NOMO-1 (cell line): ENCODE data around the gene LMO7.
"Not testable (repeated sequence)": the region's sequence is repeated elsewhere in the genome, so short reads cannot be mapped to it uniquely, and the experiment has no call there.

ENCODE experiments used
- DNase-seq, 2 experiments: peaks; one replicate each; lab custom pipeline; 2025; ENCODE audit not compliant: unreplicated experiment in 2 of 2; lab: John Stamatoyannopoulos, UW

LMO7 gene

DNA sequence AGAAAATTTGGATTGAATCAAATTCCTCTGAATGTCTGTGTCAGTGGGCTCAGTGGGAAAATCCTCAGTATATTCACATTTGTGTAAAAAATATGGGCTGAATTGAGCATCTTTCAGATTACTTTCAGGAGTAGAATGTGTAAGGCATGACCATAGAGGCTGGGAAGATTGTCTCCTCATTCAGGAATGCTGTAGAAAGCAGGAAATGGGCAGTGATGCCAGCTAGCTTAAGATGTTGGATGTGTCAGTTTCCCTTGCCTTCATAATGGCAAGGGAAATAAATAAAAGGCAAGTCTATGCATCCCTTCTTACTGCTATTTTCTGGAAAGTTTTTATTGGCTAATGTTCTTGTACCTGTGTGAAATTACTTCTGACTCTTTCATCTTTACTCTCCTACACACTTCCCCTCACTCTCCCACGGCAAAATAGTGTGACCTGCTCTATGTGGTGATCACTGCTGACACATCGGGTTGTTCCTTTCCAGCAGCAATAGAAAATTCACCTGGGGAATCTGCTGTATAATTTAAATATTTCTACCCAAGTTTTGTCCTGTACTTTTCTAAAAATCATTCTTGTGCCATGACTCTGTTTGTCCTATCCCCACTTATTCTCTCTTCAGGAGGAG lies 103.2 kb downstream of the LMO7 start:
- DNase-seq, result no peak

DNA sequence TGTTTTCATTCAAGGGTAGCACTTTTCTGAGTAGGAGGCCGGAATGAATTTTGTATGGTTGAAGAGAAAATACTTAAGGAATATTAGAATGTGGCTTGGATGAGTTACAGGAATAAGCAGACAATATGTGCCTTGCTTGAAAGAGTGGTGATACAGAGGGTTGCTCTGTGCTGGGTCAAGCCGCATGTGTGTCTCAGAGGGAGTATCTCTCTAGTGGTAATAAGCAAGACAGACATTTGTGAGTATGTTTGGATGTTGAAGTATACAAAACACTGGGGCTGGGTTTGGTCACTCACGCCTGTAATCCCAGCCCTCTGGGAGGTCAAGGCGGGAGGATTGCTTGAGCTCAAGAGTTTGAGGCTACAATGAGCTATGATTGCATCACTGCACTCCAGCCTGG lies 103.9 kb downstream of the LMO7 start:
- DNase-seq, result no peak

DNA sequence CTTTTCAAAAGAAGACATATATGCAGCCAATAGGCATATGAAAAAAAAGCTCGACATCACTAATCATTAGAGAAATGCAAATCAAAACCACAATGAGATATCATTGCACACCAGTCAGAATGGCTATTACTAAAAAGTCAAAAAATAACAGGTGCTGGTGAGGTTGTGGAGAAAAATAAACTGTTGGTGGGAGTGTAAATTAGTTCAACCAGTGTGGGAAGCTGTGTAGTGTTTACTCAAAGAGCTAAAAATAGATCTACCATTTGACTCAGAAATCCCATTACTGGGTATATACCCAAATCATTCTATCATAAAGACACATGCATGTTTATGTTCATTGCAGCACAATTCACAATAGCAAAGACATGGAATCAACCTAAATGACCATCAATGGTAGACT lies 106.9 kb downstream of the LMO7 start:
- not testable (repeated sequence) for DNase-seq

DNA sequence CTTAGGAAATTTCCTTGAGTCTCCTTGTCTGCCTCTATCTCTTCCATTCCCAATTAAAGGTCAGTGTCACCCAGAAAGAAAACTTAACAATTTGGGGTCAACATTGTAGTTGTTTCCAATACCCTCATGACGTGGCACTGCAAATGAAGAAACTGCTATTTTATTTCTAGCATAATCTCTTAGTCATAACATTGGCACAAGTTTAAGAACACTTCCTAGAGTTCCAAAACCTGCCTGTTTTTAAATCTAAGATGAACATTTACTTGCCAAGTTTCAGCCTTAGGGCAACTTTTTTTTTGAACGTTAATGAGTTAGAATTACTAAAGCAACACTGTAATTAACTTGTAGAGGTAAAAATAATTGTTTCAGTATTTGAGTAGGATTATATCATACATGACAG lies 108.0 kb downstream of the LMO7 start:
- no peak for DNase-seq

DNA sequence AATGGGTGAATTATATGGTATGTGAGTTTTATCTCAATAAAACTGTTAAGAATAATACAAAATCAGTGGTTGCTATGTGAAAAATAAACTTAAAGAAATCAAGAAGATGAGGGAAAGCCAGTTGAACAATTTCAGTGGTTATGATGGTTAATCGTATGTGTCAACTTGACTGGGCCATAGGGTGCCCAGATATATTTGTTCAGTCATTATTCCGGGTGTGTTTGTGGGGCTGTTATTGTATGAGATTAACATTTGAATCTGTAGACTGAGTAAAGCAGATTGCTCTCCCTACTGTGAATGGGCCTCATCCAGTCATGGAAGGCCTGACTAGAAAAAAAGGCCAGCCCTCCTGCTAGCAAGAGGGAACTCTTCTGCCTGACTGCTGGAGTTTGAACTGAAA lies 109.3 kb downstream of the LMO7 start:
- DNase-seq, result no peak

DNA sequence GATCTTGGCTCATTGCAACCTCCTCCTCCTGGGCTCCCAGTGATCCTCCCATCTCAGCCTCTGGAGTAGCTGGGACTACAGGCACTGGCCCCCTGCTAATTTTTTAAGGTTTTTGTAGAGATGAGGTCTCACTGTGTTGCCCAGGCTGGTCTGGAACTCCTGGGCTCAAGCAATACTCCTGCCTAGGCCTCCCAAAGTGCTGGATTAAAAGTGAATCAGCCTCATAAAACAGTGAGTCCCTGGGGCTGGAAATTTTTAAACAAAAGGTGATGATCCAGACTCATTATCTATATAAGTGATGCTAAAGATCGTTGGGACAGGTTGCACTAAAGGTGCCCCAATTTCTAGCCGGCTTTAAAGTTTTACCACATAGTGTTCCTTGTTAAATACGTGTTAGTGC lies 112.7 kb downstream of the LMO7 start:
- no peak for DNase-seq

DNA sequence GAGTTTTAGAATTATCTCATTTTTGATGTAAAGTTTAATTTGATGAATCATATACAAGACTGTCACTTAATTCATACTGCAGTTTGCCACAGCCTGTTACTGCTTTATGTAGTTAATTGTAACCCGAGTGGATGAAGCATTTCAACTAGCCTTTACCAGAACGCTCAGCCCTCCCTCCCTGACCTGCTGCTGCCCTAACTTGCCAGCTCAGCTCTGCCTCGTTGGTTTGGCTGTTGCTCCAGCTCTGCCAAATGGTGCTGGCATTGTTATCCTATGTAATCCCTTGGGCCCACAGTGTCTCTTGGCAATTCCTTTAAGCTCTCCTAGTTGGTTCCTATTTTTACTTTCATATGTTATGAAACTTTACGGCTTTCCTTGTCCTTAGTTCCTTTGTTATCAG lies 113.3 kb downstream of the LMO7 start:
- DNase-seq, result no peak

DNA sequence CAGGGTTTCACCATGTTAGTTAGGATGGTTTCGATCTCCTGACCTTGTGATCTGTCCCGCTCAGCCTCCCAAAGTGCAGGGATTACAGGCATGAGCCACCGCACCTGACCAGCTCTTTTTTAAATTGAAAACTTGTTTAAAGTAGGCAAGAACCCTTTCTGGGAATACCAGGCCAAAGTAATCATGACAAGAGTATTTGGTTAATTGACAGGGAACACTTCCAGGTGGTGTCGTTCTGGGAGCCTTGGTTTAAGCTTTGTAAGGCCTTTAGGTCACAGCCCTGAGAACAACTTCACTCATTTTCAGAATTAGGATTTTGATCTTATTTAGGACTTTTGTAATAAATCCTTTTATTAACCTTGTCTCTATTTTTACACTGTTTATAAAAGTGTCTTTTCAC lies 115.2 kb downstream of the LMO7 start:
- no peak for DNase-seq

DNA sequence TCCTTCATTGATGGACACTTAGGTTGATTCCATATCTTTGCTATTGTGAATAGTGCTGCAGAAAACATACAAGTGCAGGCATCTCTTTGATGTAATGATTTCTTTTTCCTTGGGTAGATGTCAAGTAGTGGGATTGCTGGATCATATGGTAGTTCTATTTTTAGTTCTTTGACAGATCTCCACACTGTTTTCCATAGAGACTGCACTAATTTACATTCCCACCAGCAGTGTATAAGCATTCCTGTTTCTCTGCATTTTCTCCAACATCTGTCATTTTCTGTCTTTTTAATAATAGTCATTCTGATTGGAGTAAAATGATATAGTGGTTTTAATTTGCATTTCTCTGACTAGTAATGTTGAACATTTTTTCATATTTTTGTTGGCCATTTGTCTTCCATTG lies 116.7 kb downstream of the LMO7 start:
- DNase-seq, result no peak

DNA sequence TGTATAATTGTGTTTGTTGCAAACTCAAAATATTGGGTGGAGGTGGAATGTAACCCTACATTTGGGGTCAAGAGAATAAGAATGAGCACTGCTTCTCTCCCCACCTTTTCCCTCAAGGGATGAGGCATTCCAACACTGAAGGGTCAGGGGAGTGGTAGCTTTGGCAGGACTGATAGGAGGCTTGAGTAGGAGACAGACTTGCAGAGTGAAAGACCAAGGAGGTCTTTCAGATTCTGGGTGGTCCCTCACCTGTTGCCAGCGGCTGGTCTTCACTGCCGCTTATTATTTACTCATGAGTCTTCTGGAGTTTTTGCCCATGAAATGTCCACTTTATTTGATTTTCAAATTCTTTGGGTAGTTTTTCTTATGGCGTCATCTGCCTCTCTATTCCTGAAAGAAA lies 118.8 kb downstream of the LMO7 start:
- no peak for DNase-seq

DNA sequence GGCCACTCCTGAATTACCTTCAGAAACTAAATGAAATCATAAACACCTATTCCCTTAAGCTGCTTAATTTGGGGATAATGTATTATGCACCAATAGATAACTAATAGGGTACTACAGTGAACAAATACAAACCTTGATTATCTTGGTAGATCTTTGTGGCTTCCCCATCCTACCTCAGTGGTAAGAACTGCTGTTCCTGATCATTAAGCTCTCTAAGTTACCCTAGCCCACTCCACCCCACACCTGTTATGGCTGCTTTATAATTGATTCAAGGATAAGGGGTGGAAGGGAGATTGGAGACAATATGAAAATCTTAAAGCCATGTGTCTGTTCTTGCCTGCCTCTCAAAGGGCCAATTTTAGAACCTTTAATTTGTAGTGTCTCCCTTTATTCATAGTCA lies 121.2 kb downstream of the LMO7 start:
- DNase-seq, result no peak

DNA sequence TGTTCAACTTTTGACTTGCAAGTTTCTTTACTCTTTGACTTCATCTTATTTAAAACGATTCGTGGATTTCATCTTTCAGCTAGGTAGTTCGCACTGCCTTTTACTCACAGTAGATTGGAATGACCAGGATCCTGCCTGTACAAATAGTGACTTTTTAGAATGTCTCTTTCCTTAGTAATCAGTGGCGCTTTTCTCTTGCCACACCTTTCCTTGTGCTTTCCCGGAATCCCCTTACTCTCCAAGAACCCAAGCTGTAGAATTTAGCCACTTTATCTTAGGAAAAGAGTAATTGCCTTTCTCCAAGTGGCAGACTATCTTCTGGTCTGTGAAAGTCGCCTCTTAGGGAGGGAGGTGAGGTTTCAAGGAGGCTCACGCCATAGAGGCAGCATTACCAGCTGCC lies 123.4 kb downstream of the LMO7 start:
- no peak for DNase-seq

DNA sequence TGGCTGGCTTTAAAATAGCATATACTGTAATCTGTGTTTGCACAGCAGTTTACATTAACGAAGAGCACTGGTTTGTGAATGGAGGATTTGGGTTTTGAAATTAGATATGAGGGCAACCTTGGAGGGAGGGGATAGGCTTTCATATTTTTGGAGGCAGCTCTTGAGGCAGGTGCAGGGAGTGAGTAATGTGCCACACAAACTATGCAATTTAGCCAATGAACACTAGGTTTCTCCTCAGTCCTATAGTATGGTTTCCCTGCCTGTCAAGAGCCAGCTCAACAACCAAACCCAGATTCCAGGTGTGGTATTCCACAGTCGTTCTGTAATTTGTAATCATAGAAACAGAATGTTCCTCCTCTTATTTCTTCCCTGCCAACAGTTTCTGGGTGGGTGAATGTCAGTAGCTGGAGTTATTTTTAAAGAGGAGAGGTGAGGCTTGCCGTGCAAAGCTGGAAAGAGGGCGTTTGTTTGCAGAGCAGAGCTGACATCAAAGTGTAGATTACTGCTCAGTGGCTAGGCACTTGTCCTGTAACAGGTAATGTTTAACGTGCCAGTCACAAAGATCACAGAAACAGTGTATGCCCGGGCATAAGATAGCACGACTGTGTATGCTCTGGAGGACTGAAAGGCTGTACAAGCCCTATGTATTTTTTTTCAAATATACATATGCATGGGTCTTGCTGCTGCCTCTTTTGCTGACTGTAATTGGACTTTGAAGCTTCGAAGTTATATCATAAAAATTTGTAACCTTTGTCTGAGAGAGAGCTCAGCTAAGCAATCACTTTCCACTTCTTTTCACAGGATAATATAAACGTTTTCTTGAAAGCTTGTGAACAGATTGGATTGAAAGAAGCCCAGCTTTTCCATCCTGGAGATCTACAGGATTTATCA lies 124.2 kb downstream of the LMO7 start:
- DNase-seq, result no peak

DNA sequence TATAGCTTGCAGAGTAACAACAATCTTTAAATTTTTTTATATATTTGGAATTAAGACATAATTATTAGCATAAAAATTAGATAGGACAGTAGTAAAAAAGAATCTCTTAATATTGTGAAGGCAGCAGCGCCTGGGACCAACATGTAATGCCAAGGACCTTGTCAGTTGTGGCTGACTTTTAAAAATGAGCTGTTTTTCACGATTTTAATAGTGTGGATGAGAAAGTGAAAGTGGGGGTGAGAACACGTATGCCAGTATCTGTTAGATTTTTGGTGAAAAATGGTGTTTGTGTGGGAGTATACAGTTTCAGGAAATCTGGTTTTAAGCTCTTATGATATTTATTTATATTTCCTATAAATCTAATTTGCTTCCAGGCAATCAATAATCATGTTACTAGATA lies 125.2 kb downstream of the LMO7 start:
- DNase-seq, result no peak

DNA sequence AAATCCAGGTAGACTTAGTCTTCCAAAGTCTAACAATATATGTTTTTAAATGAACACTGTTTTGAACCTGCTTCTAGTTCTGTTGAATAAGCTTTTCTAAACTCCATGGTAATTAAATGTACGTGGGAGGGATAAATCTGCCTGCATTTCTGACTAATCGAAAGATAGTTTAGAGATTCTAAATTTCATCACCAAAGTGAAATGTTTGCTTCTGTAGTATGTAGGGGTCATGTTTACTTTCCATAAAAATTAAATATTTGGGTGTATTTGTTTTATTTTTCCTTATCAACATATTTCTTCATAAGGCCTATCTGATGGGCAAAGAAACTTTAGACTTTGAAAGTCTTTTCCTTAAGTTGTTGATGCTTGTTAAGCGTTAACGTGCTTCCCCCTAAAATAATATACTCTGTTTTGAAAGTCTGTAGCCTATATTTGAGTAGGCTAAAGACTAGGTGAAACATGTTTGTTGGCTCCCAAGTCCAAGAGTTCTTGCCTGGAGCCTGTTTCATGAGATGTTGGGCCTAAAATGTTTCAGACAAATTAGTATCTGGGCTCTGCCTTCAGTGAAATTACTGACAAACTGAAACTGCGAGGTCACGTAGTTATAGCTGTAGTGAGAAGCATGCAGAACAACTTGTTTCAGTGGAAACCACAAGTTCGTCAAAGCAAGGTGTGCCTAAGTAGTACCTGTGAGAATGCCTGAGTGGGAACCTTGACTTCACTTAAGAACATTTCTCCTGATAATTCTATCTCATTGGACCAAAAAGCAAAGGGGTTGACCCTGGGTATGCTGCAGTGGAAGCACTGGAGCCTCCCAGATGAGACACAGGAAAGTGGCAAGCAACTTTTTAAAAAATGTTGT lies 126.2 kb downstream of the LMO7 start:
- DNase-seq, result no peak

DNA sequence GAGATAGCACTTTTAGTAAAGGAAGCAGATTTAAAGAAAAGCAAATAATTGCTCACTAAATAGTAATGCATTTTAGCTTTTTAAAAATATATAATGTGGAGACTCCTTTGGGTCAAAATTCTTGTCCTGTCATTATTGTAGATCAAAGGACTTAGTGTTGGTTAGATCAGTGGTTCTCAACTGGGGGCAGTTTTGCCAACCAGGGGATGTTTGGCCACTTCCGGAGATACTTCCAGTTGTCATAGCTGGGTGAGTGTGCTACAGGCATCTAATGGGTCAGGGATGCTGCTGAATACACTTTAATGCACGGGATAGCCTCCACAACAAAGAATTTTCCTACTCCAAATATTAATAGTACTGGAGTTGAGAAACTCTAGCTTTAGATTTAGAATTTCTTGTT lies 126.8 kb downstream of the LMO7 start:
- no peak for DNase-seq

DNA sequence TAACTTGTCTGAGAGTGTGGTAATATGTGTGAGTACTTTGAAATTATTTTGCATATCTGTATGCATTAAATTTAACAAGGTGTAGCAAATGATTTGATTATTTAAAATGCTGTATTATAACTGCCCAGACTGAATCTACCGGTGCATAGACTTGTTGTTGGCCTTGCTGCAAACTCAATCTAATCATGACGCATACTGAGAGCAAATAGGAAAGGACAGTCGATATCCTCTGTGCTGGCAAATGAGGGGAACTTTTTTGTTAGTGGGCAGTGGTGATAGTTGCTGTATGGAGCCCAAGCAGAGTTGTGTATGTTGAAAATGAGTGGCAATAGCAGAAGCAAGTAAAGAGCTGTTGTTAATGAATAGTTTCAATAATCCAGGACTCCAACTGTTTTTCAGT lies 127.4 kb downstream of the LMO7 start:
- no peak for DNase-seq

DNA sequence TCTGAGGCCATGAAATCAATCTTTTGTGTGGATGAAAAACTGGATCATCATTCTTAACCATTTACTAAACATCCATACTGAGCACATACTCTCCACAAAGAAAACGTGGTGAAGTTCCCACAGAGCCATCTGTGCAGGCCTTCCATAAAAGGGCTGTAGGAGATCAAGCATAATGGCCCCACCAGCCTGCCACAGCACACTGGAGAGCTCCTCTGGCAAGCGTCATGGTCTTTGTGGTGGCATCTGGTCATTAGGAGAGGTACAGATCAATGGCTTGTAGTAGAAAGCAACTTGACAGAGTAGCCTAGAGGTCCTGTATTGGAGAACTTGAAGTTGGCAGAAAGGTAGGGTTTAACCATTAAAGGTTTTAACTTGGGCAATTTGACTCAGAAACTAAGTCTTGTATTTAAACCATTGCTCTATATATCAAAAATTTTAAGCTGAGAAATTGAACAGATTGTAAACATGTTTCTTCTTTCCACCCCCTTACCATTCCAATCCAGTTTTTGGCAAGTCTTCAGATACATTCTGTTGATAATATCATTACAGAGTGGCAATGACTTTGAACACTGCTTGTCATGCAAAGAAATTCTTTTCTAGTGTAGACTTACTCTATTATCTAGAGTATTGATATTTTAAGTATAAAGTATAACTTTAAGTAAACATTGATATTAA lies 128.3 kb downstream of the LMO7 start:
- no peak for DNase-seq

DNA sequence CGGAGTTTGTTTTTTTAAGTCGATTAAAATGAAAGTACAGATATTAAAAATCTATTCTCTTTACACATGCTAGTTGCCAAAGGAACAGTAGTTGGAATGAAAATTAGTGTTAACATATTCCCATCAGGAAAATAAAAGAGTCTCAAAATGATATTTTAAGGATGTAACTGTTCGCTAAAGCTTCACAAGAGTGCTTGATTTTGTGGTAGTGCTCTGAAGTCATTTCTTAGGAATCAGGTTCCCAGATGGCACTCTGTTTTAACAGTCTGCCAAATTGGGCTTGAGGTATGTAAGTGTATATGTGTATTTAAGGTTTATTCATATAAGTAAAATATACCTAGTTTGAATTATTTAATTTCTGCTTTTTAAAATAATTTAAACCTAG lies 128.8 kb downstream of the LMO7 start:
- DNase-seq, result no peak

DNA sequence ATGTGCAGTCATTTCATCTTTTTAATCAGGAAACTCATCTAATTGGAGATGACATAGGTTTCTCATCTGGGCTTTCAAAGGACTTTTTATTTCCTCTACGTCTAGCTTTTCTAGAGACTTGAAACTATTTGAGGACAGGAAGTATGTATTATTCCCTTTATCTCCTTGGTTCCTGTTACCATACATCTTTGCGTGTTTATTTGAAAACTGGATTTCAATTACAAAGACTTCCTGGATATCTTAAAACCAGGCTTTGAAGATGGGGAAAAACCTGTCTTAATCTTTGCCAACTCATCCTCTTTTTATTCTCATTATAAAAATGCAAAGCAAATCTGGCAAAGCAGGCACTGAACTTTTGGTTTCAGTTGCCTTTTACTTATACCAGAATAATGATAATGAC lies 130.5 kb downstream of the LMO7 start:
- no peak for DNase-seq
